Inferior parietal cortex (tissue), 1 donor: Measurements from ENCODE around the gene TMEM239.
"Not testable (repeated sequence)": the region's sequence is repeated elsewhere in the genome, so short reads cannot be mapped to it uniquely, and the experiment has no call there.

ENCODE experiments used
- DNase-seq: peaks from one replicate; pipeline ENCODE4 v3.0.0-alpha.2; 2016; ENCODE audit errors: extremely low spot score

Gene TMEM239

DNA sequence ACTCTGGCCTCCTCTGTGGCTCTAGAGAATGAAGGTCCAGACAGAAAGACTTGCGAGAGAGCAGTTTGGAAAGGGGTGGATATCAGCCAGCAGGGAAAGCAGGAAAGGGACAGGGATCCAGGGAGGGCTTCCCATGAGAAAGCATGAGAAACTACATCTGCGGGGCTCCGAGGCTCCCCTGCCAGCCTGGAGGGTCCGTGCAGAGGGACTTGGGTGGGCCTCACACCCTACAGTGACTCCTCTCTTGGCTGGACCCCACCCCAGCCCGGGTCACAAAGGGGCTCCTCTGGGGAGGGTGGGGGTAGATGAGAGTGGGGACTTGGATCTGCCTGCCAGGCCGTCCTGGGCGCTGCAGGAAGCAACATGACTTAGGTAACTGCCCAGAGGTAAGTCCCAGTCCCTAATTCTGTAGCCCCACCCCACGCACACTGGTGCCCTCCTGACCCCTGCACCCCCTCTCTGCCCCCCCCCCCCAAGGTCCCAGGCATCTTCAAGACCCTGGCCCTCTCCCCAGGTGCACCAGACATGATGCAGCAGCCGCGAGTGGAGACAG lies at the start of gene TMEM239:
TMEM239 (plus strand) TSS at position 335 of the 553 bp plus-strand sequence; CDS start at position 526, 191 bp downstream.
- DNase-seq = no peak

DNA sequence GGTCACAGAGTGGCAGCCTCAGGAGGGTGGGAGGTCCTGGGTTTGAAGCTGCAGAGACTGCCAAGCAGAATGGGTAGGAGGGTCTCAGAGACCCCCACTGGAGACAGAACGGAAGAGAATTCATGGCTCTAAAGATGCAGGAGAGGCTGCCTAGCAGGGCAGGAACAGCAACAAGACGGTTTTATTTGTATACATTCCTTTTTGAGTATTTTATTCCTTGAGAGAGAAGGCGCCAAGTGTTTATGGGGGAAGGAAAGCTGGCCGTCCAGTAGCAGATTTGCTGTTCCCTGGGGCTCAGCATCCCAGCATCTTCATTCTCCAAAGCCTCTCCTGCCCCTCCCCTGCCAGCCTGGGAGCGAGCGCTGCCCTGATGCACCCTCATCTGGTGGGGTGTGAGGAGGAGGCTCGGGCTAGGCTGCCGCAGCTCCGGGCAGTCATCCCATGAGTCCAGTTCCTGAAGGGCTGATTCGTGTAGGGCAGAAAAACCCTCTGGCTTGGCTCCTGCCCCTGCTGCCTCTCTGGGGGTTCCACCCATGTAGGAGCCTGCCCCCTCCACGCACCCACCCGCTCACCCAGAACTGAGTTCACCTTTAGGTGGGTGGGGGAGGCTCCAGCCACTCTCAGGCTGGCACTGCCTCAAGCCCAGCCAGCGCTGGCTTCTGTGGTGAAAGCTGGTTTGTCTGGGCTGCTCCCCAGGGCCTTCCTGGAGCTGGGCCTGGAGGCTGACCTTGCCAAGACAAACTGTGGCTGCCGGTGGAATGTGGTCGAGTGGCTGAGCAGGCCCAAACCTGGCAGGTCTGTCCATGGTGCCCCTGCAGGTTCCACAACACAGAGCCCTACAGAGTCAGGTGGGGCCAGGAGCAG lies 48.2 kb upstream of the TMEM239 start:
- DNase-seq = no peak

DNA sequence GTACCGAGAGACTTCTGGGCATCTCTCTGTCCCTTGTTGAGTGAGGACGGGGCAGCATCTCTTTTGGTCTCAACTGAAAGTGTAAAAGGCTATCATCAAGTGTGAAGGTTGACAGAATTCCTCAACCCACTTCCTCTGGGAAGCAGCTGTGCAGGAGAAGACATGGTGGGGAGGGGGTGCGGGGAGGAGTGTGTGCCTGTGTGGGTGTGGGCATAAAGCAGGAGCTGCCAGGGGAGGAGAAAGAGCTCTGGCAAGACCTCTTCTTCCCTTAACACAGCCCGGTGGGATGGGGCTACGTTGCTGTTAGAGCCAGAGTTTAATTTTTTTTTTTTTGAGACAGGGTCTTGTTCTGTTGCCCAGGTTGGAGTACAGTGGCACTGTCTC lies 47.5 kb upstream of the TMEM239 start:
- no peak for DNase-seq

DNA sequence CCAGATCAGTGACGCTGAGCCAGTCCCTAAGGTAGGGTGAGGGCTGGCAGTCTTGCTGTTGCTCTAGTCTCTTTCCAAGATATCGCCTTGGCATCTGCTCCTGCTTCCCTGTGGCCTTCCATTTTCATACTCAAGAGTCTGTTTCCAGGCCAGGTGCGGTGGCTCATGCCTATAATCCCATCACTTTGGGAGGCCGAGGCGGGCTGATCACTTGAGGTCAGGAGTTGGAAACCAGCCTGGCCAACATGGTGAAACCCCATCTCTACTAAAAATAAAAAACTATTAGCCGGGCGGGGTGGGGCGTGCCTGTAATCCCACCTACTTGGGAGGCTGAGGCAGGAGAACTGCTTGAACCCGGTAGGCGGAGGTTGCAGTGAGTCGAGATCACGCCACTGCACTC lies 46.1 kb upstream of the TMEM239 start:
- not testable (repeated sequence) for DNase-seq

DNA sequence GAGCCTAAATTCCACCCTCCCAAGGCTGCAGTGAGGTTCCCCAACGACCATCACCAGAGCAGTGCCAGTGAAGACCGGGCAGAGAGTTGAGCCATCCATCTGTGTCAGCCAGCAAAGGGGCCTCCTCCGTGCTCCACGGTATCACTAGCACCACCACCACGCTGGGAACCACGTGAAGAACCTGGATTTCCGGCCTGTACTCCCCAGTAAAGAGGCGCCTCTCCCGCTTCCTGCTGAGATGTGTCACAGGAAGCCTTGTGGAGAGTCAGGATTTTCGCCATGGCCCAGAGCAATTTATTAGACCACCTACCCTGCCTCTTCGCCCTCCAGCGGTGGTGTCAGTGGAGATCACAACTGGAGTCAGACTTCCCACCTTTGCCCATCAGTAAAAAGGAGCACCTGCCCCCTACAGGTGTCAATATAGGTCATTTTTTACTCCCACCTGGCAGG lies 44.5 kb upstream of the TMEM239 start:
- no peak for DNase-seq

DNA sequence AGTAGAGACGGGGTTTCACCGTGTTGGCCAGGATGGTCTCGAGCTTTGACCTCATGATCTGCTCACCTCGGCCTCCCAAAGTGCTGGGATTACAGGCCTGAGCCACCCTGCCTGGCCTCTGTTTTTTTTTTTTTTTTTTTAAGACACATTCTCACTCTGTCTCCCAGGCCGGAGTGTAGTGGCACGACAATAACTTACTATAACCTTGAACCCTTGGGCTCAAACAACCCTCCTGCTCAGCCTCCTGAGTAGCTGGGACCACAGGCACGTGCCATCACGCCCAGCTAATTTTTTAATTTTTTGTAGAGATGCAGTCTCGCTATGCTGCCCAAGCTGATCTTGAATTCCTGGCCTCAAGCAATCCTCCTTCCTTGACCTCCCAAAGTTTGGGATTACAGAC lies 42.4 kb upstream of the TMEM239 start:
- DNase-seq = no peak

DNA sequence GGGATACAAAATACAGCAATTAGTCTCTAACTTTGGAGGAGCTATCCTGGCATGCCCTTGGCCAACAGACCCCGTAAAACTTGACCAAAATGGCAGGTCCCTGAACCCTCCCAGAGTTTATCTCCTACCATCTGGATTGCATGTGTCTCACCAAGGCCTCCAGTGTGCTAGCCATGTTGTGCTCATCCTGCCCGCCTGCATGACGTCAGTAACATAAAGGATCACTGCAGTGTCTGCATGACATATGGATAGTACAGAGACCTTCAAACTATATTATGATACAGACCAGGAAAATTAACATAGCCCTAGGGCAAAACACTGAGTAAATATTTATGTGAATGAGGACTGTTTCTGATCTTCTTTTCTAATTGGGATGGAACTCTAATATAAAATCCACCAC lies 41.0 kb upstream of the TMEM239 start:
- no peak for DNase-seq

DNA sequence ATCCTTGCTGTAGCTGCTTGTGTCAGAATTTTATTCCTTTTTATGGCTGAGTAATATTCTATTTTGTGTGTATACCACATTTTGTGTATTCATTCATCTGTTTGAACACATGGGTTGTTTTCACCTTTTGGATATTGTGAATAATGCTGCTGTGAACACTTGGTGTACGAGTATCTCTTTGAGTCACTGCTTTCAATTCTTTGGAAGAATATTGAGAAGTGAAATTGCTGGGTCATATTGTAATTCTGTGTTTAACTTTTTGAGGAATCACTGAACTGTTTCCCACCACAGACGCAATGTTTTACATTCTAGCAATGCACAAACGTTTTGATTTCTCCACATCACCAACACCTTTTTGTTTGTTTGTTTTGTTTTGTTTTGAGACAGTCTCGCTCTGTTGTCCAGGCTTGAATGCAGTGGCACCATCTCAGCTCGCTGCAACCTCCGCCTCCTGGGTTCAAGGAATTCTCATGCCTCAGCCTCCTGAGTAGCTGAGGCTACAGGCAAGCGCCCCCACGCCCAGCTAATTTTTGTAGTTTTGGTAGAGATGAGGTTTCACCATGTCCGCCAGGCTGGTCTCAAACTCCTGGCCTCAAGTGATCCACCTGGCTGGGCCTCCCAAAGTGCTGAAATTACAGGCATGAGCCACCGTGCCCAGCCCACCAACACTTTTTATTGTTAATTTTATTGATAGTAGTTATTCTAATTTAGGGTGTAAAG lies 37.4 kb upstream of the TMEM239 start:
- no peak for DNase-seq

DNA sequence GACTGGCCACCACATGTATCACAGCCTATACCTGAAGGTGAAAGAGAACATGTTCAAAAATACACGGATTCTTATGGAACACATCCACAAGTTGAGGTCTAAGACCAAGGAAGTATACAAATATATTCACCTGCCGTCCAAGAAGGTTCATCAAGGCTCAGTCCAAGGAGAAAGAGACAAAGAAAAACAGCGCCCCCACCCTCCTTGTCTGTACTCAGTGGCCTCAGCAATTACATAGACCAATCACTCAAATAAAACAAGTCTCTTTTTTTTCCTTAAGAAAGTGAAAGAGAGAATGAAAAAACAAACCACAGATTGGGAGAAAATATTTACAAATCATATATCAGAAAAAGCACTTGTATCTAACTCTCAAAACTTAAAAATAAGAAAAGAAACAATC lies 35.2 kb upstream of the TMEM239 start:
- DNase-seq = no peak

DNA sequence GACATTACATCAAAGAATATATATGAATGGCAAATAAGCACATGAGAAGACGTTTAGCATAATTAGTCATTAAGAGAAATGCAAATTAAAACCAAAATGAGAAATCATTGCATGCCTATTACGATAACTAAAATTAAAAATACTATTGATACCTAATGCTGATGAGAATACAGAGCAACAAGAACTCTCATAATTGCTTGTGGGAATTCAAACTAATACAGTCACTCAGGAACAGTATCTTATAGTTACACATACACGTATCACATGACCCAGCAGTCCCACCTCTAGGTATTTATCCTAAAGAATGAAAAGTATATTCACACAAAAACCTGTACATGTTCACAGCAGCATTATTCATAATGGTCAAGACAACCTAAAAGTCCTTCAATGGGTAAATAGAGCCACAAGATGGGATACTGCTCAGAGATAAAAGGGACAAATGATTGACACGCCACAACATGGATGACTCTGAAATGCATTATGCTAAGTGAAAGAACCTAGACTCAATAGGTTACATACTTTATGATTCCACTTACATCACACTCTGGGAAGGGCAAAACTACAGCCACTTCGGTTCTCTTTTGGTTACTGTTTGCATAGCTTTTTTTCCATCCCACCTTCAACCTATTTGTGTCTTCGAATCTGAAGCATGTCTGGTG lies 32.1 kb upstream of the TMEM239 start:
- no peak for DNase-seq

DNA sequence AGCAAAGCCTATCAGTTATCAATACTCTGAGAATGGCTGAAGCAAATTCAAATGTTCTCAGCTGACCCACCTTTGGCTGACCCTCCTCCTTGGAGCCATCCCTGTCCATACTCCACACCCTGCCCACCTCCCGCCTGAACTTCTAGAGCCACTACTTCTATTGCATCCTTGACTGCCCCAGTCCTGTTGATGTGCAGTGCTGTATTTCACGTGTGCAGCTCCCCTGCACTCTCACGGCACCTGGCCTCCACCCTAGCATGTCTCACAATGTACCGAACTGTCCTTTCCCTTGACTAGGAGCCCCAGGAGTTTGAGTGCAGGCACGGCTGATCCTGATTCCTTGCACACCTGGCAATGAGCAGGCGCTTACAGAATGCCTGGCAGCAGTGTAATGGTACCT lies 22.7 kb upstream of the TMEM239 start:
- DNase-seq = no peak

DNA sequence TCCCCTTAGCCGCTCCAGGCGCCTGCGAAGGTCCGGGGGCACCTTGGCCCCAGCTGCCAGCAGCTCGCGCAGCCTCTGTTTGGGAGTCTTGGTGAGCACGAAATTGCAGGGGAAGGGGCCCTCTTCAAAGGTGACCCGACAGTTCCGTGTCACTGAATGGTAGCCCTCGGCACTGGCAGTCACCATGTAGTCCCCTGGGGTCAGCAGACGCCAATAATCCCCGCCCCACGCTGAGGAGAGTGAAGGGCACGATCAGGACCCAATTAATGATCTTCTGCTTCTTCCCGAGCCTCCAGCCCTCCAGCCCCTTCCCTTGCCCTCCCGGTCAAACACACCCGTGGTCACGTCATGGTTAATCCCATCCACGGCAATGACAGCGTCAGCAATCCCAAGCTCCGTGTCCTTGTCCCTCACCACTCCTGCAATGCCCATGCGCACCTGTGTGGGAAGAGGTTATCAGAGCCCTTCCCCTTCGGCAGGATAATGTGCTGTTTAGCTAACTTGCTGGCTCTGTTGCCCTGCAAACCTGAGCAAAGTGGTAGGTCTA lies 21.9 kb upstream of the TMEM239 start:
- no peak for DNase-seq

DNA sequence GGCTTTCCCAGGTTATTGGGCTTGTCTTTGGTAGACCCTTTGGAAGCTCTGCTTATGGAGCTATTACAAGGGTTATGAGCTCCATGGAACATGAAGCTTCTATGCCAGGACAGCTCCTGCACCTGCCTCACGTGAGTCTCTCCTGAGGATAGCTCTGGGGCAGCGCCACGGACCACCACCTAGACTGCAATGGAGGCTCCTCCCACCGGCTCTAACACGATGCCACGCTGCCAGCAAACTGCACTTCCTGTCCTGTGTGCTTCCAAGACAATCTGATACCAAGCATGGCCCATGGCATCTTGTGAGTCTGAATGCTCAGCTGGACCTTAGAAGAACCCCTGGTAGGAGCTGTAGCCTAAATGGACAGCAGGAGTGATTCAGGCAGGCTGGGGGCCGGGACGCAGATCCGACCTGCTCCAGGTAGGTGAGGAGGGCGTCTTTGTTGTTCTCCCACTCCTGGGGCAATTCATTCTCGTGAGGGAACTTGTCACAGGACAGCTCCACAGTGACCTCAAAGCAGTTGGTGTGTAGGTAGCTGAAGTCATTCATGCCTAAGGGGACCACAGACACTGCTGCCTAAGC lies 21.2 kb upstream of the TMEM239 start:
- no peak for DNase-seq

DNA sequence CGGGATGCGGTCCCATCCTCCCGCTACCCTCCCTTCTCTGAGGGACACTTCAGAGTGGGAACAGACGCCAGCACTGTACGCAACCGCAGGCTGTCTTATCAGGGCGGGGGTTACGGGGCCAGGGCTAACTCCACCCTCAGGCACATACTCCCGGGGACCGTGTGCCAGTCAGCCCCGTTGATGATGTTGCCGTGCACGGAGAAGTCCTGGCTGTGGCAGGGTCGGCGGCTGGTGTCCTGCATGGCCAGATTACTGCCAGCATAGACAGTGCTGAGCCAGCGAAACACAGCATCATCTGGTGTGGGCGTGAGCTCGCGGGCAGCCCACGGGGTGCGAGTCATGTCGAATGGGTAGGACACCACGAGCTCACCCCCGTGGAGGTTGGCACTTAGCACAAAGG lies 20.7 kb upstream of the TMEM239 start:
- no peak for DNase-seq

DNA sequence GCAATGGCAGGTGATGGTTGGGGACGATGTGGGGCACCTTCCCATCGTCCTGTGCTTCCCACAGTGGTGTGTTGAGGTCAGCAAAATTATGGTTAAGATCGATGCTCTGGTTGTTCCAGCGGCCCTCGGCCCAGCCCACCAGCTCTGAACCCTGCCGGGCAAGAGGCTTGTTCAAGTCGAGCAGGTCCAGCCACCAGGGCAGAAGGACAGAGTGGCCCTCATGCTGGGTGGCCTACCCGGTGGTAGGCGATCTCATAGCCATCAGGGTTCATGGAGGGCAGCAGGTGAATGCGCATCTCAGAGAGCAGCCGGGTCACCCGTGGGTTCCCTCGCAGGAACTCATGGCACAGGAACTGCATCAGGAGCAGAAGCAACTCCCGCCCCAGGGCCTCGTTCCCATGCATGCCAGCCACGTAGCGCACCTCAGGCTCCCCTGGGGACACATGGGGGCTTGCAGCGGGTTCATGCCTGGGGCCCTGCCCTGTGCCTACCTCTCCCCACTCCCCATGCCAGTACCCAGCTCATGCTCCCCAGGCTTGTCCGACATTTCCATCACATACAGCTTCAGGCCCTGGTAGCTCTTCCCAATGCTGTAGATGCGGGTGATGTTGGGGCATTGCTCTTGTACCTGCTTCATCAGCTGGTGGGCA lies 20.0 kb upstream of the TMEM239 start:
- DNase-seq = no peak

DNA sequence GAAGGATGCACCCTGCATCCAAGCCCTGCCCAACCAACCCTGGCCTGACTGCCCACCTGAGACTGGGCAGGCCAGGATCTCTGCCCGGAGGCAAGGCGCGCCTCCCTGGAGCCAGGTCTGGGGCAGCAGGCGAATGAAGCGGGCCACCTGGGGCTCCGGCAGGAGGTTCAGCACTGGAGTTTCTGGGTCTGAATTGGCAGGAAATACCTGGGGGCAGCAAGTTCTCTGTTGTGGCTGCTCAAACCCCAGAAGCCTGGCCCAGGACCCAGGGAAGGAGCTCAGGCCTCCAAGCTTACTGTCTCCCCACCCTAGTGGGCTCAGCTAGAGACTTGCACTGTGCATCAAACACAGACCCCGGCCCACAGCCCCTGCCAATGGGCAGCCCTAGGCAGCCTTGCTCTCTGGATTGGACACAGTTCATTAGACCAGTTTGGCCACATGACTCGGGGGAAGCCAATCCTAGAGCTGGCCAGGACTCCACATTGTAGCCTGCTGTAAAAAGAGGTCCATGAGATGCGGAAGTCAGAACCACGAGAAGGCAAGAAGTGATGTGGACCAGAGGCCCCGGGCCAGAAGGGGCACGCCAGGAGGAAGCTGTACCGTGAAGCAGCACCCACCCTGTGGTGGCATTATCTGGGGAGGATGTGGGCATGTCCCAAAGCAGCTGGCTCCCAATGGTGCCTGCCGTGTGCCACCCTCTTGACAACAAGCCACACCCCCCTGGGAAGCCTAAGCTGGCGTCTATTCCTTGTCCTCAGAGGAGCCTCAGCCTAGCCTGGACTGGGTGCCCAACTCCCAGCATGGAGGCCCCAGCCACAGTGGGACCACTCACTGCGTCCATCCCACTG lies 18.8 kb upstream of the TMEM239 start:
- DNase-seq = no peak

DNA sequence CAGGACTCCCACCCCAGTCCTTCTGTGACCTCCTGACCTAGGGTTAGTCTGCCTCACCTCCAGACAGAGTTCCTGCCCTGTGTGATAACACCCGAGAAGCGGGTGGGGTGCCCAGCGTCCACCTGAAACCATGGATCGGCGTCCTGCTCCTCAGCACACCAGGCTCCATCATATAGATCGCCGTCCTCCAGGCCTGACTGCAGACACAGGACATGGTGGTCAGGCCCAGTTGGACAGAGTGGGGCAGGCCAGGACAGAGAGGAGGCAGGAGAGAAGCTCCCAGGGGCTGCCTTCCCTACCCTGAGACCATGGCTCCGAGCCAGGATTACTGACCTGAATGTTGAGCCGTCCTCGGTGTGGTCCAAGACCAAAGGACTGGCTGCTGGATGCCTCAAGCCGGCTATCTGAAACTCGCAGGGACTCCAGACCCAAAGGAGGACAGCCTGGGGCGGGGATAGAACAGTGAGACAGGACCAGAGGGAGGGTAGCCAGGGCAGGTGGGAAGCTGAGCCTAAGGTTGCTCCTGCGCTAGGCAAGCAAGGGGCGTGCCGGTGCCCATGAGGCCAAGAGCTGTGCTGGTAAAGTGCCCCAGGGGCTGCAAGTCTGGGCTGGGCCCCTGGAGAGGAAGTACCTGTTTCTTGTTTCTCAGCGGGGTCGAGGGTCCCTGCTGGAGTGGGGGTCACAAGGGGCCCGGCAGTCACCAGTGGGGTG lies 17.9 kb upstream of the TMEM239 start:
- DNase-seq = no peak

DNA sequence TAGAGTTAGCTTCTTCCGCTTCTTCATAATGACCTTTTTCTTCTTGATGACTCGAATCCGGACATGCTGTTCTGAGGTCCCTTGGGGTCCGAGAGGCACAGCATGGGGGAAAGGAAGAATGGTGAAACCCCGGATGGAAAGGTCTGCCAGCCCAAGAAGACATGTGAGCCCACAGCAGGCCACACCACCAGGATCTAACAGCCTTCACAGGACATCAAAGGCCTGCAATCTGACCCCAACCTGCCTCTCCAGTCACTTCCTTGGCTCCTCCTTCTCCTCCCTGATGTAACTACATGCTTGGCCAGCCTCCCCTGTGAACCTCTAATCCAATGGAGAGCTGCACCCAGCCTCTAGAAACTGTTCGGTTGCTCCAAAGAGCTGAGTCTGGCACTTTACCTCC lies 17.4 kb upstream of the TMEM239 start:
- no peak for DNase-seq

DNA sequence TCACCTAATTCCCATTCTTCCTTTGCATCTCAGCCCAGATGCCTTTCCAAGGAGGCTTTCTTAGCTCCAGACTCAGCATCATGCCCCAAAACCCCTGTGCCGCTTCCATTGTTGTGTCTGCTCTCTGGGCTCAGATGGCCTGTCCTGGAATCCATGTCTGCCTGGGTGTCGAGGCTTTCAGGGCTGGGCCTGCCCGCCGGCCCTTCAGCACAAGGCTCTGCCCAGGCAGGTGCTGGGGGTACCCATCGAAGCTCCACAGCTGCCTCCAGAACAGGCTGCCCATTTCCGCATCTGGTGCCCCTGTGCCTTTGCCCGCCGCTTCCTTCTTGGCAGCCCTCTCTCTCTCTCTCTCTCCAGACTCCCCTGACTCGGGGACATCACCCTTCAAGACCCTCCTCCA lies 16.9 kb upstream of the TMEM239 start:
- no peak for DNase-seq
